ENCODE results near the gene RAB24.

RAB24 gene

DNA sequence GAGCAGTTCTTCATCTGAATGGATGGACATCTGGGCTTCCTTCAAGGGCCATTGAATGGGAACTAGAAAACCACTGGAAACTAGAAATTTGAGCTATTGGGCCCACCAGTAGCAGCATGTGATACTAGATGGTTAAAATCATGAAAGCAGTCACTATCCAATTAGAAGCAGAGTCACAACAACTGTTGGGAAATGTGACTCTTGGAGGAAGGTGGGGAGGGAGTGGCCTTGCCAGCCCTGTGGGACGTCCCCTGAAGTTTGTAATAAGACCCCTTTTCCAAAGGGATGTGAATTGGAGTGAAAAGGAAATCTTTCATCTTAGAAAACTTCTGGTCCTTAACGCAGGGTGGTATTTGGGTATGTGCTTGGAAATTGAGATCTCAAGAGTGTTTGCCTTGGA is 5.6 kb downstream of the RAB24 start:
- peaks cover 68% of the 10 kb centered on the region for H3K4me1 ChIP-seq (ENCODE audit: control insufficient read depth, low read length)
- peaks cover 39% of the 10 kb centered on the region for H3F3A ChIP-seq (ENCODE audit: control insufficient read depth, insufficient read depth)
- H3K4me2 ChIP-seq (ENCODE audit: low read length): no peak overlapping the region

DNA sequence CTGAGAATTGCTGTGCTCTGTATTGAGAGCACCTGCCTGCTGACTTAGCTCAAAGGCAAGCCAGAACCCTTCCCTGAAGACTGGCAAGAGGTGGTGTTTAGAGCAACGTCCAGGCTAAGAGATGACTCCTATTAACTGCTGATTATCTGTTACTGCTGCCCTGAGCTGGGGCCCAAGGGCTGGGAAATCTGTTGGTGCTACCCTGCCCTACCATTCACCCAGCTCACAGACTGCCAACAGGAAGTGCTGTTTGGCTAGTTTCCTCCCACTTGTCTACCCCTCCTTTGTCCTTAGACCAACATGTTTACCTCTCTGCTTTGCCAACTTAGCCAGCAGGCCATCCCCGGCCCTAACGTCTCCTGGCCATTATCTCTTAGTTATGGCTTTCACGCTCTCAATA is 6.9 kb downstream of the RAB24 start:
- H3K27me3 ChIP-seq (ENCODE audit: control insufficient read depth, low read length): no peaks in the 10 kb centered on the region
- TF ChIP-seq, protein P1, sequence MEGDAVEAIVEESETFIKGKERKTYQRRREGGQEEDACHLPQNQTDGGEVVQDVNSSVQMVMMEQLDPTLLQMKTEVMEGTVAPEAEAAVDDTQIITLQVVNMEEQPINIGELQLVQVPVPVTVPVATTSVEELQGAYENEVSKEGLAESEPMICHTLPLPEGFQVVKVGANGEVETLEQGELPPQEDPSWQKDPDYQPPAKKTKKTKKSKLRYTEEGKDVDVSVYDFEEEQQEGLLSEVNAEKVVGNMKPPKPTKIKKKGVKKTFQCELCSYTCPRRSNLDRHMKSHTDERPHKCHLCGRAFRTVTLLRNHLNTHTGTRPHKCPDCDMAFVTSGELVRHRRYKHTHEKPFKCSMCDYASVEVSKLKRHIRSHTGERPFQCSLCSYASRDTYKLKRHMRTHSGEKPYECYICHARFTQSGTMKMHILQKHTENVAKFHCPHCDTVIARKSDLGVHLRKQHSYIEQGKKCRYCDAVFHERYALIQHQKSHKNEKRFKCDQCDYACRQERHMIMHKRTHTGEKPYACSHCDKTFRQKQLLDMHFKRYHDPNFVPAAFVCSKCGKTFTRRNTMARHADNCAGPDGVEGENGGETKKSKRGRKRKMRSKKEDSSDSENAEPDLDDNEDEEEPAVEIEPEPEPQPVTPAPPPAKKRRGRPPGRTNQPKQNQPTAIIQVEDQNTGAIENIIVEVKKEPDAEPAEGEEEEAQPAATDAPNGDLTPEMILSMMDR (IDR thresholded peaks at IDR 0.05; ENCODE audit: low read depth, low read length, poor library complexity, severe bottlenecking): no peak
- no peak for TF ChIP-seq EZH2phosphoT487 (IDR thresholded peaks at IDR 0.05; ENCODE audit: borderline replicate concordance, low read length)
- H3K79me2 ChIP-seq (ENCODE audit: control insufficient read depth, low read length): peaks cover 15% of the 10 kb centered on the region
- H3K4me3 ChIP-seq (ENCODE audit: low read length): no peak overlapping the region
- H3K36me3 ChIP-seq (ENCODE audit: control insufficient read depth, low read length): peaks cover 88% of the 10 kb centered on the region
- H3K4me2 ChIP-seq (ENCODE audit: low read length): no peak overlapping the region
- H4K20me1 ChIP-seq (ENCODE audit: control insufficient read depth, insufficient read depth, low read depth, low read length): peaks cover 5% of the 10 kb centered on the region; the same call in 1 of the 2 replicates
- no peak overlapping the region for H3K27ac ChIP-seq (ENCODE audit: low read depth, low read length)
- peaks cover 56% of the 10 kb centered on the region for H3K4me1 ChIP-seq (ENCODE audit: control insufficient read depth, low read length)
- no peaks in the 10 kb centered on the region for H3K9me3 ChIP-seq (ENCODE audit: control insufficient read depth, insufficient read depth, low read length)
- peaks cover 38% of the 10 kb centered on the region for H3F3A ChIP-seq (ENCODE audit: control insufficient read depth, insufficient read depth)
- H3K9me2 ChIP-seq (replicated peaks; ENCODE audit: control insufficient read depth, low read length): no peaks in the 10 kb centered on the region

More for the DNA sequence above, 5.6 kb downstream of the RAB24 start:
- Histone ChIP-seq H3K36me3 (ENCODE audit: control insufficient read depth, low read length) (peaks cover 82% of the 10 kb centered on the region), H3K9me2 (replicated peaks; ENCODE audit: control insufficient read depth, low read length) (no peaks in the 10 kb centered on the region), H3K27me3 (ENCODE audit: control insufficient read depth, low read length) (no peaks in the 10 kb centered on the region), H3K9me3 (ENCODE audit: control insufficient read depth, insufficient read depth, low read length) (no peaks in the 10 kb centered on the region), H3K27ac (ENCODE audit: low read depth, low read length) (0 out of 2 replicates have a peak overlapping the region, but pooled peaks have one; percentile 69), H4K20me1 (ENCODE audit: control insufficient read depth, insufficient read depth, low read depth, low read length) (peaks cover 5% of the 10 kb centered on the region; the same call in 1 of the 2 replicates), H3K79me2 (ENCODE audit: control insufficient read depth, low read length) (peaks cover 28% of the 10 kb centered on the region), H3K4me3 (ENCODE audit: low read length) (no peak overlapping the region)
- TF ChIP-seq EZH2phosphoT487 (IDR thresholded peaks at IDR 0.05; ENCODE audit: borderline replicate concordance, low read length): no peak
- TF ChIP-seq, protein P1 (IDR thresholded peaks at IDR 0.05; ENCODE audit: low read depth, low read length, poor library complexity, severe bottlenecking): no peak

DNA sequence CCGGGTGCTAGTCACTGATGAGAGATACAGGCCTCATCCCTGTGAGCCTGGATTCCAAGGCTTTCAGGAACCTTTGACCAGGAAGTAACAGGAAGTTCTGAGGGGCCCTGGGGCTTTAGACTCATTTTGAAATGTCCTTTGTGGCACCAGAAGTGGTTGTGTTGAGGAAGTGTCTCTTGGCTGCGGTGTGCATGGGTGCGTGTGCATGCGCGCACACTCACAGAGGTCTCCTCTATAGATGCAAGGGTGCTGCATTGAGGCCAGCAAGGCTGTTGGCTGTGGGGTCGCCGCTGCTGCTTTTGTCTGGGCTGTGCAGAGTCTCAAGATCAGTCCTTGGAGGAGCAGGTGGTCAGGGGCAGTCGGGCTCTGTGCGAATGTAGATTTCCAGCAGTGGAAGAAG is 7.6 kb downstream of the RAB24 start:
- Histone ChIP-seq H3K36me3 (ENCODE audit: control insufficient read depth, low read length) (peaks cover 88% of the 10 kb centered on the region), H3K4me1 (ENCODE audit: control insufficient read depth, low read length) (peaks cover 56% of the 10 kb centered on the region), H3K9me2 (replicated peaks; ENCODE audit: control insufficient read depth, low read length) (no peaks in the 10 kb centered on the region), H3K27ac (ENCODE audit: low read depth, low read length) (no peak overlapping the region), H3F3A (ENCODE audit: control insufficient read depth, insufficient read depth) (peaks cover 33% of the 10 kb centered on the region), H4K20me1 (ENCODE audit: control insufficient read depth, insufficient read depth, low read depth, low read length) (peaks cover under 1% of the 10 kb centered on the region; the same call in 1 of the 2 replicates), H3K79me2 (ENCODE audit: control insufficient read depth, low read length) (peaks cover 8% of the 10 kb centered on the region), H3K27me3 (ENCODE audit: control insufficient read depth, low read length) (no peaks in the 10 kb centered on the region), H3K9me3 (ENCODE audit: control insufficient read depth, insufficient read depth, low read length) (no peaks in the 10 kb centered on the region), H3K4me3 (ENCODE audit: low read length) (no peak overlapping the region), H3K4me2 (ENCODE audit: low read length) (no peak overlapping the region)
- TF ChIP-seq, protein P1 (IDR thresholded peaks at IDR 0.05; ENCODE audit: low read depth, low read length, poor library complexity, severe bottlenecking): no peak
- no peak for TF ChIP-seq EZH2phosphoT487 (IDR thresholded peaks at IDR 0.05; ENCODE audit: borderline replicate concordance, low read length)
